Measurements from ENCODE around the gene IL17RA.

Gene IL17RA

DNA sequence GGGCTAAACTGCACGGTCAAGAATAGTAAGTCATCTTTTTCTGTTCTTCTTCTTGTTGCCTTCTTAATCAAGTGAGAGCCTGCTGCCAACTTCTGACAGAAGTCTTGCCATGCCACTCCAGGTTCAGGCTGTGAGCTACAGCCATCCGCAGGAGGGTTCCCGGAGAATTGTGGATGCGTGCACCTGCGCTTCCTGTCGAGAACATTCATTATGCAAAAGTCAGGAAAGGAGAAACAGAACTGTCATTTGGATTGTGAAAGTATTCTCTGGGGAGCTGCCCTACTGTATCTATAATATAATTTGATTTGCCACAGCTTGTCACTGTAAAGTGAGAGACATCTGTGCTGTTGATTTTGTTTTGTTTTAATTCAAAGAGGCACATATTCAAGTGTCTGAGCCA is 12.3 kb downstream of the IL17RA start:
- Histone ChIP-seq H3K79me2 (ENCODE audit: insufficient read depth, low read length) (no peaks in the 10 kb centered on the region), H3F3A (ENCODE audit: insufficient read depth) (no peaks in the 10 kb centered on the region), H3K4me2 (ENCODE audit: low read depth, low read length, poor library complexity, severe bottlenecking) (no peak overlapping the region), H3K36me3 (ENCODE audit: low read length) (no peaks in the 10 kb centered on the region), H3K9ac (ENCODE audit: low read length) (no peak overlapping the region), H4K20me1 (ENCODE audit: low read depth, low read length) (no peaks in the 10 kb centered on the region), H3K27ac (ENCODE audit: low read depth, low read length) (no peak overlapping the region), H2AFZ (ENCODE audit: low read depth, low read length, severe bottlenecking) (no peak overlapping the region), H3K27me3 (ENCODE audit: low read length) (no peaks in the 10 kb centered on the region), H3K9me2 (replicated peaks; ENCODE audit: insufficient read depth, low read length) (no peaks in the 10 kb centered on the region), H3K4me3 (ENCODE audit: insufficient read depth, low read length, poor library complexity, severe bottlenecking) (no peak overlapping the region), H3K9me3 (ENCODE audit: insufficient read depth, low read length) (no peaks in the 10 kb centered on the region)
- TF ChIP-seq CTCF (IDR thresholded peaks at IDR 0.05; ENCODE audit: insufficient read depth, low read length, poor library complexity, severe bottlenecking), result no peak
- TF ChIP-seq EZH2phosphoT487 (conservative IDR thresholded peaks at IDR 0.05; ENCODE audit: low read length), result no peak

GRCh38 chr22:17097701-17098100 is 12.9 kb downstream of the IL17RA start:
- Histone ChIP-seq H3K79me2 (ENCODE audit: insufficient read depth, low read length) (no peaks in the 10 kb centered on the region), H3K9me2 (replicated peaks; ENCODE audit: insufficient read depth, low read length) (no peaks in the 10 kb centered on the region), H3K27ac (ENCODE audit: low read depth, low read length) (no peak overlapping the region), H3K4me2 (ENCODE audit: low read depth, low read length, poor library complexity, severe bottlenecking) (no peak overlapping the region), H3K9ac (ENCODE audit: low read length) (no peak overlapping the region), H3K9me3 (ENCODE audit: insufficient read depth, low read length) (no peaks in the 10 kb centered on the region), H3K4me3 (ENCODE audit: insufficient read depth, low read length, poor library complexity, severe bottlenecking) (no peak overlapping the region), H3K27me3 (ENCODE audit: low read length) (no peaks in the 10 kb centered on the region), H2AFZ (ENCODE audit: low read depth, low read length, severe bottlenecking) (no peak overlapping the region), H4K20me1 (ENCODE audit: low read depth, low read length) (no peaks in the 10 kb centered on the region), H3K36me3 (ENCODE audit: low read length) (no peaks in the 10 kb centered on the region), H3F3A (ENCODE audit: insufficient read depth) (no peaks in the 10 kb centered on the region)
- TF ChIP-seq CTCF (IDR thresholded peaks at IDR 0.05; ENCODE audit: insufficient read depth, low read length, poor library complexity, severe bottlenecking), result no peak

DNA sequence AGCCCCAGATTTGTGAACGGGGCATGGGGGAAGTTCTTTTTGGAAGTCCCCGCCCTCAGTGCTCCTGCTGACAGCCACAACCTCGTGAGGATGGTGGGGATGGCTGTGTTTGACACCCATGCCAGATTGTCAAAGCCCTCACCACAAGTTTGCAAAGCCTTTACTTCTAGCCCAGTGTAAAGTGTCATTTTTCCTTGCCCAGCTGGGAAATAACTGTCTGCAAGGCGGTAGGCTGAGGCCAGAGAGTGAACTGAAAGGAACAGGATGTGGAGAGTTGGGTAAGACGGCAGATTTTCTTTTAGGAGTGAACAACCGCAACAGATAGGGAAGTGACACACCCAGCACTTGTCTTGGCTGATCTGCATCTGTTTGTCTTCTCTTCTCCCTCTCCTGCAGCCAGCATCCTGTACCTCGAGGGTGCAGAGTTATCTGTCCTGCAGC is 13.6 kb downstream of the IL17RA start:
- H3K36me3 ChIP-seq (ENCODE audit: low read length), result no peaks in the 10 kb centered on the region
- H3K4me3 ChIP-seq (ENCODE audit: insufficient read depth, low read length, poor library complexity, severe bottlenecking), result no peak overlapping the region
- H3K27ac ChIP-seq (ENCODE audit: low read depth, low read length), result no peak overlapping the region
- TF ChIP-seq EZH2phosphoT487 (conservative IDR thresholded peaks at IDR 0.05; ENCODE audit: low read length), result no peak
- no peak for TF ChIP-seq CTCF (IDR thresholded peaks at IDR 0.05; ENCODE audit: insufficient read depth, low read length, poor library complexity, severe bottlenecking)
- H3K79me2 ChIP-seq (ENCODE audit: insufficient read depth, low read length), result no peaks in the 10 kb centered on the region
- no peak overlapping the region for H2AFZ ChIP-seq (ENCODE audit: low read depth, low read length, severe bottlenecking)
- H3K9me3 ChIP-seq (ENCODE audit: insufficient read depth, low read length), result no peaks in the 10 kb centered on the region
- H3K9ac ChIP-seq (ENCODE audit: low read length), result no peak overlapping the region
- H3K9me2 ChIP-seq (replicated peaks; ENCODE audit: insufficient read depth, low read length), result no peaks in the 10 kb centered on the region
- no peaks in the 10 kb centered on the region for H4K20me1 ChIP-seq (ENCODE audit: low read depth, low read length)
- no peaks in the 10 kb centered on the region for H3K27me3 ChIP-seq (ENCODE audit: low read length)
- H3F3A ChIP-seq (ENCODE audit: insufficient read depth), result no peaks in the 10 kb centered on the region
- H3K4me2 ChIP-seq (ENCODE audit: low read depth, low read length, poor library complexity, severe bottlenecking), result no peak overlapping the region

- H3K4me3 ChIP-seq (ENCODE audit: insufficient read depth, low read length, poor library complexity, severe bottlenecking), result no peak overlapping the region
- no peak overlapping the region for H2AFZ ChIP-seq (ENCODE audit: low read depth, low read length, severe bottlenecking)
- H3K27me3 ChIP-seq (ENCODE audit: low read length), result no peaks in the 10 kb centered on the region
- H3K36me3 ChIP-seq (ENCODE audit: low read length), result no peaks in the 10 kb centered on the region
- H3K27ac ChIP-seq (ENCODE audit: low read depth, low read length), result no peak overlapping the region
- no peaks in the 10 kb centered on the region for H3K9me2 ChIP-seq (replicated peaks; ENCODE audit: insufficient read depth, low read length)
- H4K20me1 ChIP-seq (ENCODE audit: low read depth, low read length), result no peaks in the 10 kb centered on the region
- H3K79me2 ChIP-seq (ENCODE audit: insufficient read depth, low read length), result no peaks in the 10 kb centered on the region
- TF ChIP-seq EZH2phosphoT487 (conservative IDR thresholded peaks at IDR 0.05; ENCODE audit: low read length) (no peak), CTCF (IDR thresholded peaks at IDR 0.05; ENCODE audit: insufficient read depth, low read length, poor library complexity, severe bottlenecking) (no peak)
- H3K9me3 ChIP-seq (ENCODE audit: insufficient read depth, low read length), result no peaks in the 10 kb centered on the region
- no peak overlapping the region for H3K9ac ChIP-seq (ENCODE audit: low read length)
- no peak overlapping the region for H3K4me2 ChIP-seq (ENCODE audit: low read depth, low read length, poor library complexity, severe bottlenecking)
- no peaks in the 10 kb centered on the region for H3F3A ChIP-seq (ENCODE audit: insufficient read depth)
These were observed 15.8 kb downstream of the IL17RA start for GRCh38 chr22:17100621-17101020.
